Adipocyte (in vitro differentiated cells): ENCODE data around the gene ADAMTS18.

Source experiments
- DNase-seq: peaks from one replicate; pipeline ENCODE4 v3.0.0-alpha.2; 2015; ENCODE audit warnings: low read depth
- H3K27me3 ChIP-seq: replicated peaks from 2 replicates; pipeline ENCODE4 v1.7.0; 2013; ENCODE audit warnings: mild to moderate bottlenecking, low read length, moderate library complexity; ENCODE audit not compliant: control insufficient read depth, insufficient read depth
- H3K36me3 ChIP-seq: 2 replicates; pipeline ENCODE4 v1.7.0; 2013; ENCODE audit warnings: low read length, mild to moderate bottlenecking, moderate library complexity; ENCODE audit not compliant: control insufficient read depth, insufficient read depth, severe bottlenecking
- H3K4me1 ChIP-seq: 2 replicates; pipeline ENCODE4 v1.7.0; 2013; ENCODE audit warnings: mild to moderate bottlenecking, low read length, moderate library complexity; ENCODE audit not compliant: control insufficient read depth, insufficient read depth
- H3K4me3 ChIP-seq: 2 replicates; pipeline ENCODE4 v1.7.0; 2013; ENCODE audit warnings: mild to moderate bottlenecking, low read length, moderate library complexity
- H3K9ac ChIP-seq: 2 replicates; pipeline ENCODE4 v1.7.0; 2013; ENCODE audit warnings: mild to moderate bottlenecking, low read length, moderate library complexity
- H3K9me3 ChIP-seq: 2 replicates; pipeline ENCODE4 v1.7.0; 2013; ENCODE audit warnings: mild to moderate bottlenecking, low read length, moderate library complexity; ENCODE audit not compliant: control insufficient read depth

Gene ADAMTS18

GRCh38 chr16:77406680-77407079 lies 28.2 kb downstream of the ADAMTS18 start:
- Histone ChIP-seq H3K4me3 (no peak overlapping the region), H3K36me3 (no peaks in the 10 kb centered on the region), H3K9me3 (peaks cover 12% of the 10 kb centered on the region), H3K27me3 (peaks cover 2% of the 10 kb centered on the region), H3K4me1 (no peaks in the 10 kb centered on the region), H3K9ac (no peak overlapping the region)
- no peak for DNase-seq

- Histone ChIP-seq H3K27me3 (peaks cover 6% of the 10 kb centered on the region), H3K9me3 (peaks cover 12% of the 10 kb centered on the region), H3K4me1 (no peaks in the 10 kb centered on the region), H3K4me3 (no peak overlapping the region), H3K36me3 (no peaks in the 10 kb centered on the region), H3K9ac (no peak overlapping the region)
- DNase-seq = no peak
These were observed 30.1 kb downstream of the ADAMTS18 start for GRCh38 chr16:77404775-77405174.

GRCh38 chr16:77403732-77404131 lies 31.1 kb downstream of the ADAMTS18 start:
- no peak for DNase-seq
- H3K9ac ChIP-seq = no peak overlapping the region

GRCh38 chr16:77402672-77403071 lies 32.2 kb downstream of the ADAMTS18 start:
- no peak overlapping the region for H3K9ac ChIP-seq
- no peak for DNase-seq
- H3K27me3 ChIP-seq = peaks cover 8% of the 10 kb centered on the region
- H3K36me3 ChIP-seq = no peaks in the 10 kb centered on the region
- no peaks in the 10 kb centered on the region for H3K4me1 ChIP-seq
- H3K4me3 ChIP-seq = no peak overlapping the region
- peaks cover 5% of the 10 kb centered on the region for H3K9me3 ChIP-seq

More at GRCh38 chr16:77403732-77404131, 31.1 kb downstream of the ADAMTS18 start:
- Histone ChIP-seq H3K4me3 (no peak overlapping the region), H3K9me3 (peaks cover 12% of the 10 kb centered on the region), H3K27me3 (peaks cover 8% of the 10 kb centered on the region), H3K36me3 (no peaks in the 10 kb centered on the region), H3K4me1 (no peaks in the 10 kb centered on the region)

GRCh38 chr16:77402118-77402517 lies 32.7 kb downstream of the ADAMTS18 start:
- Histone ChIP-seq H3K36me3 (no peaks in the 10 kb centered on the region), H3K27me3 (peaks cover 8% of the 10 kb centered on the region), H3K4me1 (no peaks in the 10 kb centered on the region), H3K4me3 (no peak overlapping the region), H3K9me3 (no peaks in the 10 kb centered on the region), H3K9ac (no peak overlapping the region)
- no peak for DNase-seq

GRCh38 chr16:77399546-77399945 lies 35.3 kb downstream of the ADAMTS18 start:
- DNase-seq = no peak
- Histone ChIP-seq H3K4me1 (no peaks in the 10 kb centered on the region), H3K9ac (no peak overlapping the region), H3K4me3 (no peak overlapping the region), H3K27me3 (peaks cover 8% of the 10 kb centered on the region), H3K36me3 (no peaks in the 10 kb centered on the region), H3K9me3 (no peaks in the 10 kb centered on the region)

GRCh38 chr16:77399066-77399465 lies 35.8 kb downstream of the ADAMTS18 start:
- H3K36me3 ChIP-seq = no peaks in the 10 kb centered on the region
- DNase-seq = no peak
- no peak overlapping the region for H3K4me3 ChIP-seq

GRCh38 chr16:77398495-77398894 lies 36.3 kb downstream of the ADAMTS18 start:
- Histone ChIP-seq H3K36me3 (no peaks in the 10 kb centered on the region), H3K4me1 (no peaks in the 10 kb centered on the region), H3K27me3 (peaks cover 8% of the 10 kb centered on the region), H3K4me3 (no peak overlapping the region), H3K9me3 (no peaks in the 10 kb centered on the region), H3K9ac (no peak overlapping the region)
- no peak for DNase-seq

More at GRCh38 chr16:77399066-77399465, 35.8 kb downstream of the ADAMTS18 start:
- Histone ChIP-seq H3K4me1 (no peaks in the 10 kb centered on the region), H3K9ac (no peak overlapping the region), H3K27me3 (peaks cover 8% of the 10 kb centered on the region), H3K9me3 (no peaks in the 10 kb centered on the region)

- Histone ChIP-seq H3K4me1 (no peaks in the 10 kb centered on the region), H3K9ac (no peak overlapping the region), H3K27me3 (peaks cover 16% of the 10 kb centered on the region), H3K9me3 (no peaks in the 10 kb centered on the region), H3K4me3 (no peak overlapping the region), H3K36me3 (no peaks in the 10 kb centered on the region)
- no peak for DNase-seq
These were observed 38.4 kb downstream of the ADAMTS18 start for GRCh38 chr16:77396461-77396860.

GRCh38 chr16:77394699-77395098 lies 40.1 kb downstream of the ADAMTS18 start:
- Histone ChIP-seq H3K9ac (no peak overlapping the region), H3K4me3 (no peak overlapping the region), H3K27me3 (peaks cover 14% of the 10 kb centered on the region)

GRCh38 chr16:77393955-77394354 lies 40.9 kb downstream of the ADAMTS18 start:
- Histone ChIP-seq H3K27me3 (peaks cover 11% of the 10 kb centered on the region), H3K9ac (no peak overlapping the region), H3K4me3 (no peak overlapping the region), H3K36me3 (no peaks in the 10 kb centered on the region), H3K4me1 (no peaks in the 10 kb centered on the region), H3K9me3 (no peaks in the 10 kb centered on the region)
- DNase-seq = no peak

More at GRCh38 chr16:77394699-77395098, 40.1 kb downstream of the ADAMTS18 start:
- no peak for DNase-seq
- Histone ChIP-seq H3K4me1 (no peaks in the 10 kb centered on the region), H3K9me3 (no peaks in the 10 kb centered on the region), H3K36me3 (no peaks in the 10 kb centered on the region)

GRCh38 chr16:77387815-77388209 lies 47.0 kb downstream of the ADAMTS18 start:
- H3K36me3 ChIP-seq = no peaks in the 10 kb centered on the region
- no peak overlapping the region for H3K4me3 ChIP-seq
- DNase-seq = no peak
- no peaks in the 10 kb centered on the region for H3K9me3 ChIP-seq
- no peak overlapping the region for H3K9ac ChIP-seq
- H3K4me1 ChIP-seq = no peaks in the 10 kb centered on the region
- peaks cover 18% of the 10 kb centered on the region for H3K27me3 ChIP-seq
